GM21447 (cell line): ENCODE data around the gene KLF9.
"Not testable (repeated sequence)": the region's sequence is repeated elsewhere in the genome, so short reads cannot be mapped to it uniquely, and the experiment has no call there.

Experiments
- ATAC-seq: cut with Tn5 transposase; IDR thresholded peaks from one replicate; pipeline ENCODE4 v1.9.1; 2021; ENCODE audit not compliant: unreplicated experiment

Gene KLF9

DNA sequence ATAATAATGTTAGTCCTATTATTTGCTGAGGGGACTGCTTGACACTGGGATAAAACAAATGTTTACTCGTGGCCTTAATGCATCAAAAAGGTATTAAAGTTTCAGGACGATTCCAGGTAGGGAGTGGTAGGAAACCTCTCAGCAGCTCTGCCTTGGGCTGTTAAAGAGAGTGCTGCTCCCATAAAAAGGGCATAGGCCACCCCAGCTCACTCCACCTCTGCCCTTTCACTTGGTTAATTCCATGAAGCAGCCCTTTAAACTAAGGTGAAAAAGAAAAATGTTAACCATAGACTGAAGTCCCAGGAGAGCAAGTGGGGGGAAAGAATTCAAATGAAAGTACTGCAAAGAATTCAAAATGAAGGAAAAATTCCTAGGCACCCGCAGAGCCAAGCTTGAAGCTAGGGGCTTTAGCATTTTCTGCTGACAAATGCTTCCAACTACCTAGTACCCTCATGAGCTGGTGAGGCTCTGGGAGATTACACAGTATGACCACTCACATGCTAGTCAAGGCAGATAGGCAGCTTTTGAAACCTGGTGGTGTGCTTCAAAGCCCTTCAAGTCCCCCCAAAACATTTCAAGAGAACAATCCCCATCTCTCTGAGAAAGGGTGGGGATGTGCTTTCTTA lies 8.5 kb downstream of the KLF9 start:
- ATAC-seq, result peak; percentile 26

DNA sequence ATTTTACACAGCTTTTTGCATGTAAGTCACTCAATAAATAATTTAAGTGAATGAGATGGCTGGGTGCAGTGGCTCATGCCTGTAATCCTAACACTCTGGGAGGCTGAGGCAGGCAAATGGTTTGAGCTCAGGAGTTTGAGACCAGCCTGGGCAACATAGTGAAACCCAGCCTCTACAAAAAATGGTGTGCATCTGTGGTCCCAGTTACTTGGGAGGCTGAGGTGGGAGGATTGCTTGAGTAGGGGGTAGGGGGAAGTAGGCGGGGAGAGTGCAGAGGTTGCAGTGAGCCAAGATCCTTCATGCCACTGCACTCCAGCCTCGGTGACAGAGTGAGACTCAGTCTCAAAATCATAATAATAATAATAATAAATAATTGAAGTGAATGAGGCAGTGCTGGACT lies 10.2 kb downstream of the KLF9 start:
- ATAC-seq, result no peak

GRCh38 chr9:70403618-70404025 lies 10.8 kb downstream of the KLF9 start:
- ATAC-seq, result no peak

- ATAC-seq, result no peak
Observed at GRCh38 chr9:70403166-70403565, 11.3 kb downstream of the KLF9 start.

DNA sequence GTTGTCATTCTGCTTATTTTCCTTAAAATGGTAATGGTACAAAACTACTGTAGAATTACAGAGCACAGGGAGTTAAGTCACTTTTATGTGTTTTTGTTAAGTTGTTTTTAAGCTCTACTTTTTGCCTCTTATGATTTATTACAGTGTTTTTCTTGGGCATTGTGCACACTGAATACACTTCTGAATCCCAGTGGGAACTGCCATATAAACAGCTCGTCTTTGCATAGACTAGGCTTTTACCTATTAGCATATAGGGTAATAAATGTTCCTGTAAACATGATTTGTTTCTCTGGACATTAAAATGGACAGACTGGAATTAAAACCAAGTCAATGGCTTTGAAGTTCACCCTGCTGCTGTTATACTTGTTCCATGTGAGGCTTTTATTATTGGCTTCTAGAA lies 12.2 kb downstream of the KLF9 start:
- no peak for ATAC-seq

DNA sequence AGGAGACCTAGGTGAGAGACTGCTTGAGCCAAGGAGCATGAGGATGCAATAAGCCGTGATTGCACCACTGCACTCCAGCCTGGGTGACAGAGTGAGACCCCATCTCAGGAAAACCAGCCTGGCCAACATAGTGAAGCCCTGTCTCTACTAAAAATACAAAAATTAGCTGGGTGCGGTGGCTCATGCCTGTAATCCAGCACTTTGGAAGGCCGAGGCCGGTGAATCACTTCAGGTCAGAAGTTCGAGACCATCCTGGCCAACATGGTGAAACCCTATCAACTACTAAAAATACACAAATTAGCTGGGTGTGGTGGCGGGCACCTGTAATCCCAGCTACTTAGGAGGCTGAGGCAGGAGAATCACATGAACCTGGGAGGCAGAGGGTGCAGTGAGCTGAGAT lies 13.2 kb downstream of the KLF9 start:
- not testable (repeated sequence) for ATAC-seq

DNA sequence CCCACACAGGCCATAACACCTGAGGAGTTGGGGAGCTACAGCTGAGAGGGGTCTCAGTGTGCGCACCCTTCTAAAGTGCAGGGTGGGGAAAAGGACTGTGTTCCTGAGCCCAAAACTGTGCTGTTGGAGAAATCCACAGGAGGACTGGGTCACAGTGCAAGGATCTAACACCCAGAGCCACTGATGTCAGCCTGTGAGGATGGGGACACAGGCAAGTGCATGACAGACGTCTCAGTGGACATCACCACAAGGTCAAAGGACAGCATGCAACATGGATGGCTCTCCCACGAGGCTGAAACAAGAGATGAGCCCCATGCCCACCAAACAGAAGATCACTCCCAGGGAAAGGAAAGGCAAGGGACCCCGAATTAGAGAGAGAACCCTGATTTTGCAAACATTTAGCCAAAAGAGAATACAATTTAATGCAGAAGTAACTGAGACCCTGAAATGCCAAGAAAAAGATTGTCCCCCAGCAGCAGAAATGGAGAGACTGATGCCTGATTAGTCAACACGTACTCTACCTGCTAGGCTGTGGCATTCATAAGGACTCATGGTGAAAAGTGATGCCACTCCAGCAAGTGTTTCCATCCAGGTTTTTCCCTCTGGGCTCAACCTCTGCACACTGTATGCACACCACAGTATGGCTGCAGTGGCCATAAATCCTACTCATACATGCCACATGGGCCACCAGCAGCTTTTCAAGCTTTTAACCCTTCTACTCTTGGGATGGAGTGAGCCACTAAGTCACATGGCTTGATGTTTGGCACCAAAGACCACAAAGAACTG lies 14.2 kb downstream of the KLF9 start:
- no peak for ATAC-seq

DNA sequence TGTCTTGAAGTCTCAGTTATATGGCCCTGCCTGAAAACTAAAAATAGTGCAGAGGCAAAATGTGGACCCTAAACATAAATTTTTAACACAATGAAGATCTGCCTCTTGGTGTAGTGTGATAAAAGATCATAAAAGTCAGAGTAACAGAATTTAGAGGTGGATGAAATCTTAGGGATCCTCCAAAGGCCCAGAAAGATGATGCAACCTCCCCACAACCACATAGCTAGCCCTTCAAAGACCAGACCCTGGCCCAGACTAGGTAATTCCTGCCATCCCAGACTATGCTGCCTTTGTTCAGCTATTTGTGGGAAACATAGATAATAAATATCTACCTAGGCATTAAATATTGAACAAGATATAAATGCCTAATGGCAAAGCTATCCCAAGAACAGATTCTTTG lies 15.3 kb downstream of the KLF9 start:
- no peak for ATAC-seq

DNA sequence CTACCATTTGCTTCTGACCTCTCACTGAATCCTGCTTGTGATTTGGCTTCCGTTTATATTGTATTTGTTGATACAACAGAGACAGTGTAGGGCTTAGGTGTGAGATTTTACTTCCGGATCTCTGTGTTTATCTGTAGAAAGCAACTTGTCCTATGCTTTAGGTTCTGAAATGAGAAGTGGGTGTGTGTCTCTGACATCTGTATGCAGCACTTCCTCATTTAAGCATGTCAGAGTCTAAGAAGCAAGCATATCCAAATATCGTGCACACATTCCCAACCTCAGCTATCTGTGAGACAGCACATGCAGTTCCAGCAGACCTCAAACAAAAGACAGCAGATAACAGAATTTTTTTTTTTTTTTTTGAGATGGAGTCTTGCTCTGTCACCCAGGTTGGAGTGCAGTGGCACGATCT lies 16.3 kb downstream of the KLF9 start:
- peak; percentile 99 for ATAC-seq

- no peak for ATAC-seq
Observed at GRCh38 chr9:70395652-70396051, 18.8 kb downstream of the KLF9 start.

- ATAC-seq, result no peak
Observed at GRCh38 chr9:70392850-70393249, 21.6 kb downstream of the KLF9 start.

DNA sequence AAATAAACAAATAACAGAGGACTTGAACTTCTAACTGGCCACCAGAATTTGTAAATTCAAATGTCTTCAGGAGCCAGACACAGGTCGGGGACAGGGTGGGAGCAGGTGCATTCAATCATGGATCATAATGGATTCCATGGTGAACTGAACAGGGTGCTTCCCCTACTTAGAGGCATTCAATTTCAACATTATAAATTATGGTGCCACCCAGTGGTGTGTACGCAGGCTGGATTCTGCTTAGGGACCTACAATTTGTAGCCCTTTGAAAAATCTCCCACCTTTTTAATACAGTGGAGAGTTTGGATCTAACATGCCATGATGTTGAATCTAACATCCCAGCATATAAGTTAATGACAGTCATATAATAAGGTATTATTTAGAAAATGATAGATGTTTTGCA lies 22.3 kb downstream of the KLF9 start:
- ATAC-seq, result no peak

DNA sequence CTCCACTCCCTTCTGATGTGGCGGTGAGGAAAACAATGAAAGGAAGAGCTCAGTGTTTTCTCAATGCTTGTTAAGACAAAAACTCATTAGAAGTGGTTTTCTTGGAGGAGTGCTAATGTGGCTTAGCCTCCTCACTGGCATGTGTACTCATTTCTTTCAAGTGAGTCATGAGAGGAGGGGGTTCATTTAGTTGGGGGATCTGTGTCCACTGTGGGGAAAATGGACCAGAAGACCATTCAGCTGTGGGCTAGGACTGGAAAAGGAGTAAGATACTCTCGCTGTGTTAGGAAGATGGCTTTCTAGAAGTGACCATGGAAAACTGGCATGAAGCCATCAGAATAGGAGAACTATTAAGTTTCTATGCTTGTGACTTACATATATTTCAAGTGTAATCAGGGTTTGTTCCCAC lies 23.5 kb downstream of the KLF9 start:
- ATAC-seq, result no peak

- no peak for ATAC-seq
Observed at GRCh38 chr9:70389621-70390266, 24.7 kb downstream of the KLF9 start.

DNA sequence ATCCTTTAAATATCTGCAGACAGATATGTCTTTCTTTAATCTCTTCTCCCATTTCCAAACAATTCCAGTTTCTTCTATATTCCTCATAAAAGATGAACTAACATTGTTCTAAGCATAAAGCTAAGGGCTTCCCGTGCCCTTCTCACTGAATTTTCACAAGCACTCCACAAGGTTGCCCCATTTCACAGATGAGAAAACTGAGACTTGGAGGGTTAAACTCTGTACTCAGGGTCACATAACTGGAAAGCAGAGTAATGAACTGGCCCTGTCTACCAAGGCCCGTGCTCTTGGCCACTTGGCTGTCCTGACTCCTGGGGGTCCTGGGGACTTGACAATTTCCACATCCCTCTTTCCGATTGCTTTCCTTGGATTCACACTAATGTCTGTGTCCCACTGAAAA lies 25.3 kb downstream of the KLF9 start:
- ATAC-seq, result no peak

DNA sequence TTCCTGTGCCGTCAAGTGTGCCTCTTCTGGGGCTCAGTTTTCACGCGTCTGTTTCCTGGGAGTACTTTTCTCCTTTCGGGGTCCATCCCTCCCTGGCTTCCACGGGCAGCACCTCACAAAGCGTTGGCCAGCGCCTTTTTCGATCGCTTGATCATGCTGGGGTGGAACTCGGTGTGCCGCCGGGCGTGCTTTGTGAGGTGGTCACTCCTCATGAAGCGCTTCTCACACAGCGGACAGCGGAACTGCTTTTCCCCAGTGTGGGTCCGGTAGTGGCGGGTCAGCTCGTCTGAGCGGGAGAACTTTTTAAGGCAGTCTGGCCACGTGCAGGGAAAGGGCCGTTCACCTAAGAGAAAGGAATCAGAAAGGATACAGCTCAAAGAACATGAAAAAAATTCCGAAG lies 26.8 kb downstream of the KLF9 start:
- no peak for ATAC-seq

DNA sequence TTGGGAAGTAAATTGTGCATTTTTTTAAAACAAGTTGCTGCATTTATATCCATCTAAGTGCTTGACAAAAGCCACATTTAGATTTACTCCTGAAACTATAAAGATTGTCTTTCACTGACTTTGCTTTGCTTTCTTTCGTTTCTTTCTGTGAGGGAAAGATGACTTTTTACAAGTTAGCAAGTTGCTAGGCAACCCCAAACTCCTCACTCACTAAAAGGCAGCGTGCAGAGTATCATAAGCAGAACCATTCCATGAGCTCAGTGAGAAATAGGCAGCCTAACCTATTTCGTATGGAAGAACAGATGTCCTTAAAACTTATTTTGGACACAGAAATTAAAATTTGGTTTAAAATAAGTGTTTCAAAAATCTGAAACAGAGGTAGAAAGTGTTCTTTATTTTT lies 29.0 kb downstream of the KLF9 start:
- ATAC-seq, result no peak

DNA sequence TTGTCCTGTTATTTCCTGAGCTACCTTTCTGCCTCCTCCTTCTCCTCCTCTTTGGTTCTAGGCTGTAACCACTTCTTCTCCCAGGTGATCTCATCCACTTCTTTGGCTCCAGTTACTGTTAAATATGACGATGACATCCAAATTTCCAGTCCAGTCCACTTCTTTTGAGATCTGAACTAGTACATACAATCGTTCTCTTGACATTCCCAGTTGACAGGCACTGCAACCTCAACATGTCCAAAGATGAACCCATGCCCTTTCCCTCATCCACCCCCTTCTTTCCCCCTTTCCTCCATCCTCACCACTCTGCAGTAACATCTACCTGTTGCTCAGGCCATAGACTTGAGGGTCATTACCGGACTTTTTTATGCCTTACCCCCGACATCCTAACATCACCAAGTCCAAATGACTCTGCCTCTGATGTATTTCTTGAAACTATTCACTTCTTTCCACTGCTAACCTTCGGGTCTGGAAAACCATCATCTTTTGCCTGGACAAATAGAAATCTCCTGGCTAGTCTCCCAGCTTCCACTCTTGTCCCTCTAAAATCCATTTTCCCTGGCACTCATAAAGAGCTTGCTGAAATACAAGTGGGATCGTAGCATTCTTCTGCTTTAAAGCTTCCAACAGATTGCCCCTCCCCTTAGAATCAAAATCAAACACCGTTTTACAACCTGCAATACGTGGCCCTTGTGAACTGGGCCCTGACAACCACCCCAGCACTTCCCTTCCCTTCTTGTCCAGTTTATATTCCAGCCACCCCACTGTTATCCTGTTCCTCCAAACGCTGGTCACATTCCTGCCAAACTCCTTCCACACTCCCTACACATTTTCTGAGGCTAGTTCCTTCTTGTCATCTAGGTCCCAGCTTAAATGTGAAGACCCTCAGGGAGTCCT lies 31.5 kb downstream of the KLF9 start:
- no peak for ATAC-seq

DNA sequence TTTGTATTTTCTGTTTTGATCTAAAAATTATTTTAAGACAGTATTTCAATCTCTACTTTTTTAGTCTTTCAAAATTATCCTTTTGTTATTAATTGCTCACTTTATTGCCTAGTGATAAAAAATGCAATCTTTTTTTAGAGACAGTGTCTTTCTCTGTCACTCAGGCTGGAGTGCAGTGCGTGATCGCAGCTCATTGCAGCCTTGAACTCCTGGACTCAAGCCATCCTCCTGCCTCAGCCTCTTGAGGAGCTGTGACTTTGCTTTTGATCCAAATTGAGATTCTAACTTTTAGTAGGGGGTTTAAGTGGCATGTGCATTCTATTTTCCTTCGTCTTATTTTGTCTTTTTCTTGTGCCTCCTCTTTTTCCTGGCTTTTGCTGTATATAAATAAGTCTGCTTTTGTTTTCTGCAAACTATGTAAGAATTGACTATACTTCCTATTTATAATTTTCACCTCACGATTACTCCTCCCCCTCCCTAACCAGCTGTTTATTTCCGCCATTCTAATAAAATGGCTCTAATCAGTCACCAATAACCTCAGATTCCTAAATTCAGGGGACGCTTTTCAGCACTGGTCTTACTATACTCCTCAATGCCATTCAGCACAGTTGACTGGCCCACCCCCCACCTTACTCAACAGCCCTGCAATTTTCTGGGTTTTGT lies 32.3 kb downstream of the KLF9 start:
- no peak for ATAC-seq

GRCh38 chr9:70374962-70375618 lies 39.4 kb downstream of the KLF9 start:
- ATAC-seq, result no peak
